Measurements from ENCODE around the gene RRAS2. TPM values are rescaled to one million over a fixed set of nuclear protein-coding genes. Genes with fewer than 3 reads are reported as not detected.
A peak's percentile ranks its signal among the peaks of the same experiment; 100 is the strongest.

The RRAS2 gene
- total RNA-seq, 4 donors from 2014 or later = 24.1 to 28.5 (median 25.5) TPM

- TF ChIP-seq EP300 (IDR thresholded peaks at IDR 0.05) = no peak
- TF ChIP-seq POLR2A (IDR thresholded peaks at IDR 0.05) = no peak
- TF ChIP-seq CTCF (IDR thresholded peaks at IDR 0.05) = no peak
- no peak for TF ChIP-seq POLR2AphosphoS5 (IDR thresholded peaks at IDR 0.05)
- H3K4me3 ChIP-seq = no peak overlapping the region
- peak in 1 of 2 donors; percentile 7 for DNase-seq (ENCODE audit: low spot score in 2 of 2)
- H3K4me1 ChIP-seq = no peaks in the 10 kb centered on the region
- H3K27ac ChIP-seq = no peak overlapping the region
- no peaks in the 10 kb centered on the region for H3K36me3 ChIP-seq
- no peaks in the 10 kb centered on the region for H3K9me3 ChIP-seq
- H3K27me3 ChIP-seq = no peaks in the 10 kb centered on the region
- 90% methylated on average over 6 of the region's 6 CpGs for WGBS
Measured at GRCh38 chr11:14393889-14394288, 34.9 kb upstream of the RRAS2 start.

- Histone ChIP-seq H3K27me3 (no peaks in the 10 kb centered on the region), H3K9me3 (no peaks in the 10 kb centered on the region), H3K4me3 (no peak overlapping the region), H3K27ac (no peak overlapping the region), H3K36me3 (no peaks in the 10 kb centered on the region), H3K4me1 (no peaks in the 10 kb centered on the region)
- TF ChIP-seq POLR2A (IDR thresholded peaks at IDR 0.05) (no peak), CTCF (IDR thresholded peaks at IDR 0.05) (no peak), POLR2AphosphoS5 (IDR thresholded peaks at IDR 0.05) (no peak), EP300 (IDR thresholded peaks at IDR 0.05) (no peak)
- DNase-seq (ENCODE audit: low spot score in 2 of 2) = peak in 1 of 2 donors; percentile 28
- WGBS = 97% methylated on average over 5 of the region's 5 CpGs
Measured at GRCh38 chr11:14393129-14393528, 34.1 kb upstream of the RRAS2 start.

GRCh38 chr11:14390669-14391068 is 31.7 kb upstream of the RRAS2 start:
- DNase-seq (ENCODE audit: low spot score in 2 of 2) = no peak
- no peaks in the 10 kb centered on the region for H3K27me3 ChIP-seq
- no peak overlapping the region for H3K4me3 ChIP-seq
- WGBS = 88% methylated on average over 1 of the region's 1 CpG
- TF ChIP-seq EP300 (IDR thresholded peaks at IDR 0.05) = no peak
- TF ChIP-seq CTCF (IDR thresholded peaks at IDR 0.05) = no peak
- TF ChIP-seq POLR2AphosphoS5 (IDR thresholded peaks at IDR 0.05) = no peak
- TF ChIP-seq POLR2A (IDR thresholded peaks at IDR 0.05) = no peak
- H3K4me1 ChIP-seq = no peaks in the 10 kb centered on the region
- no peak overlapping the region for H3K27ac ChIP-seq
- H3K36me3 ChIP-seq = no peaks in the 10 kb centered on the region
- no peaks in the 10 kb centered on the region for H3K9me3 ChIP-seq

GRCh38 chr11:14388352-14388751 is 29.4 kb upstream of the RRAS2 start:
- H3K27ac ChIP-seq = no peak overlapping the region
- H3K4me1 ChIP-seq = no peaks in the 10 kb centered on the region
- 80% methylated on average over 4 of the region's 4 CpGs for WGBS
- no peak for TF ChIP-seq POLR2A (IDR thresholded peaks at IDR 0.05)
- TF ChIP-seq CTCF (IDR thresholded peaks at IDR 0.05) = no peak
- TF ChIP-seq POLR2AphosphoS5 (IDR thresholded peaks at IDR 0.05) = no peak
- TF ChIP-seq EP300 (IDR thresholded peaks at IDR 0.05) = no peak
- no peak overlapping the region for H3K4me3 ChIP-seq
- DNase-seq (ENCODE audit: low spot score in 2 of 2) = no peak
- no peaks in the 10 kb centered on the region for H3K27me3 ChIP-seq
- no peaks in the 10 kb centered on the region for H3K36me3 ChIP-seq
- H3K9me3 ChIP-seq = no peaks in the 10 kb centered on the region

- Histone ChIP-seq H3K9me3 (no peaks in the 10 kb centered on the region), H3K27ac (no peak overlapping the region), H3K27me3 (no peaks in the 10 kb centered on the region), H3K4me1 (no peaks in the 10 kb centered on the region), H3K36me3 (no peaks in the 10 kb centered on the region), H3K4me3 (no peak overlapping the region)
- TF ChIP-seq POLR2AphosphoS5 (IDR thresholded peaks at IDR 0.05) (no peak), CTCF (IDR thresholded peaks at IDR 0.05) (no peak), EP300 (IDR thresholded peaks at IDR 0.05) (no peak), POLR2A (IDR thresholded peaks at IDR 0.05) (no peak)
- WGBS = 43% methylated on average over 4 of the region's 4 CpGs
- DNase-seq (ENCODE audit: low spot score in 2 of 2) = no peak
Measured at GRCh38 chr11:14386895-14387480, 28.0 kb upstream of the RRAS2 start.
